PC-9 (cell line): ENCODE results near the gene NRG2.

Source experiments
- CTCF ChIP-seq: fragments of 200-600 bp; sonication (generic); conservative IDR thresholded peaks from 2 replicates; pipeline ENCODE4 v1.6.1; 2017; ENCODE audit warnings: mixed run types, antibody characterized with exemption, mild to moderate bottlenecking, moderate library complexity
- EZH2 ChIP-seq: fragments of 200-600 bp; sonication (generic); IDR thresholded peaks from 2 replicates; pipeline ENCODE4 v1.8.0; 2017; ENCODE audit warnings: antibody characterized with exemption, low read depth

DNA sequence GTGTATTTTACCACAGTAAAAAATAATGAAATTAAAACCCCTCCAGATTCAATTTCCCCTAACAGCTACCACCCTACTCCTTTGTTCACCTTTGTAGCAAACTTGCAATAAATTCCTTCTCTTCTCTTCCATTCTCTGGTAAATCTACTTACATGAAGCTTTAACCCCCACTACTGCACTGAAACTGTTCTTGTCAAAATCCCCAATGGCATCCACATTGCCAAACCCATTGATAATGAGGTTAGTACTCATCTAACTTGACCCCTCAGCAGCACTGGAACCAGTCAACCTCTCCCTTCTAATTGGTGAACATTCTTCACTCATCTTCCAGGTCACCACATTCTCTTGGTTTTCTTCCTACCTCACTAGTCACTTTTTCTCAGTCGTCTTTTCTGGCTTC is 29.6 kb downstream of the NRG2 start:
- TF ChIP-seq CTCF: no peak
- TF ChIP-seq EZH2: no peak
